Forelimb muscle (tissue), 1 donor: ENCODE results near the gene SLC6A12. TPM values are rescaled to one million over a fixed set of nuclear protein-coding genes. Genes with fewer than 3 reads are reported as not detected.

Experiments
- DNase-seq: peaks from one replicate; pipeline ENCODE4 v3.0.0-alpha.2; 2013; ENCODE audit warnings: low read depth
- polyA plus RNA-seq: library from polyadenylated mRNA; unstranded; fragments of 120-200 nt; gene quantifications from one replicate; pipeline ENCODE4 v1.2.1, GENCODE V29; 2013; ENCODE audit not compliant: insufficient read length

Gene SLC6A12
- polyA plus RNA-seq, 1 donor = 0.90 TPM

DNA sequence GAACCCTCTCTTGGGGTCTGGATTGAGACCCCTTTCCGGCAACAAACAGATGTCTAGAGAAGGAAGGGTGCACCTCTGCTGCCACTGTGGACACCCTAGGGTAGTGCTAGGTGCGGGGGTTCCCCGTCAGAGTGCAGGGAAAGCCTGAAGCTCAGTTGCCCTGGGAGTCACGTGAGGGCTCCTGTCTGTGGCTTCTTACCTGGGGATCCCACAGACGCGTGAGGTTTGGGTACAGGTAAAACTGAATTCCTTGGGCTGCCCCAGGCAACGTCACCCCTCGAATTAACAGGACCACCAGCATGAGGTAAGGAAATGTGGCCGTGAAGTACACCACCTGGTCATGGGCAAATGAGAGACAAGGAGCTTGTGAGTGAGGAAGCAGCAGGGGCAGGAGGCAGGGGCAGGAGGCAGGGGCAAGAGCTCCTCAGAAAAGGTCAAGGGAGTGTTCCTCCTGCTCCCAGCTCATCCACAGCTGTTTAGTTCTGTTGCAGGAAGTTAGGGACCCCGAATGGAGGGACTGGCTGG lies 21.0 kb upstream of the SLC6A12 start:
- no peak for DNase-seq

DNA sequence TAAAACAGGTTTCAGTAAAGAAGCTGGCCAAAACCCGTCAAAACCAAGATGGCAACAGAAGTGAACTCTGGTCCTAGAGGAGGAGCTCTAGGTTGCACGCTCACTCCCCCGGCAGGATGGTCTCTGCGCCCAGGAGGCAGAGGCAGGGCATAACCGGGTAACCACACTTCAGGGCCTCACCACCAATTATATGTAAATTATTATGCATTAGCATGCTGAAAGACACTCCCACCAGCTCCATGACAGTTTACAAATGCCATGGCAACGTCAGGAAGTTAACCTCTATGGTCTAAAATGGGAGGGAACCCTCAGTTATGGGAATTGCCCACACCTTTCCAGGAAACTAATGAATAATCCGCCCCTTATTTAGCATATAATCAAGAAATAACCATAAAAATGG lies 20.1 kb upstream of the SLC6A12 start:
- DNase-seq = no peak

DNA sequence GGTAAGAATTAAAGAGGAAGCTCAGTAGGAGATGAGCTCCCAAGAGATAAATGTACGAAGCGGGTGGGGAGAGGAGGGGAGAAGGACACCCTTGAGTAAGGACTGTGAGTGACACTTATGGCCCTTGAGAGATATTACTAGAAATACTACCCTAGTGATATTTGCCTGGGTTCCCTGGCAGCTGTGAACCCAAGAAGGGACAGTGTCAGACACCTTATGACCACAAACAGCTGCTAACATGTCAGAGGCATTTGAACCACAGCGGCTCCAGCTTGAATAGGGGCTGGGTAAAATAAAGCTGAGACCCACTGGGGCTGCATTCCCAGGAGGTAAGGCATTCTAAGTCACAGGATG lies 19.6 kb upstream of the SLC6A12 start:
- no peak for DNase-seq

DNA sequence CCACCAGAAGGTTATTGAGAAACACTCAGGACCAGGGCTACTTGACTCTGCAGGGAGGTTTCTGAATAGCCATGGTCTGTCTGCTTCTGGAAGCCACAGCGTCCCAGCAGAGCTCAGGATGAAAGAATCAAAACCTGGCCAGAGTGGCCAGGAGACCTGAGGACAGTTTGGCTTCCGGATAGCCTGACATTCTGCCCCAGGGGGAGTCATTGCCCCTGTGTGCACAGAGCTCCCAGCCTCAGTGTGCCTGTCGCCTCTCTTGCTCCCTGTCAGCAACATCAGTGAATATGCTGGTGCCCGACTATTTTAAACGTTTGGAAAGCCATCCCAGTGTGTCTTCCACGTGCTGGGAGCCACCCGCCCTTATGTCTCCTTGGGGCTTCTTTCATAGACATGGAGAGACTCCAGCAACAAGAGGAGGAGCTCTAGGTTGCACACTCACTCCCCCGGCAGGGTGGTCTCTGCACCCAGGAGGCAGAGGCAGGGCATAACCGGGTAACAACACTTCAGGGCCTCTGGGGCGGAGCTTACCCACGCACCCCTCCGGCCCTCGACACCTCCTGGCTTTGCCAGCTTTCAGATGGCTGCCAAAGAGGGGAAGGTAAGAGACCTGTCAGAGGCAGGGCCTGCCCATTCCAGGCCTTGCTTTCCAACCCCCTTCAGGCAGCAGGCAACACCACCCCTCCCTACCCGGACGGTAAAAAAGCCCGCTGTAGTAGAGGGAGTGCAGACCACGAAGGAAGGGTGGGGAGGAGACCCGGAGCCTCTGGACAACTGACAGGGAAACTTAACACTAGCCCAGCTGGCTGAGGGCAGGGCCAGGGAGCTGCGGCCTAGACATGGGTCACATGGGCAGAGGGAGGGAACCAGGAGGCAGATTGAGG lies 19.0 kb upstream of the SLC6A12 start:
- no peak for DNase-seq

DNA sequence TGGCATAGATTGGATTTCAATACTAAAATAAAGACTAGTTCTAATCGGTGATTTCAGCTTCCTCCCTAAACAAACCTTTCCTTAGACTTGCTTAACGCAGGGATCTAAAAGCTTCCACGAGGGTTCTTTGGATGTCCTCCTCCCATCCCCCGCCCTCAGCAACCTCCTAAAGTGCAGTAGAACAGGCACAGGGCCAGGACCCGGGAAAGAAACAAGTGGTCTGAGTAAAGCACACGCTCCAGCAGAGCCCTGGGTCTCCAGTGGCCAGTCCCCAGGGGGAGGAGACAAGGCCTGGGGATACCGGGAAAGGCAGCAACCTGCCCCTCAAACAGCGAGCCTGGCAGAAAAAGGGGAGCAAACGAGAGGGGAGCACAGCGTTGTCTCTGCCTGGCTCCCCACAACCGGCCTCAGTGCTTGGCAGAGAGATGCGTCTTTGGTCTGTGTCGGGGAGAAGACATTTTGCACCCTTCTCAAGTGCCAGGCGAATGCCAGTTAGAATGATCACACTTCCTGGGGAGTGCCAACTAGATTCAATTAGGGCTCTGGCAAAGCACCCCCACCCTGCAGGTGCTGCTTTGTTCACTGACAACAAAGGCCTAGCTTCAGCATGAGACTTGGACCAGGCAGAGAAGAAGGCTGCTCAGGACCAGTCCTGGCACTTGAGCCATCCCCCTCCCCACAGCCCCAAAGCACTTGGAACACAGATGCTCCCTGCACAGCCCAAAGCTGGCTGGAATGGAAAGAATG lies 17.1 kb upstream of the SLC6A12 start:
- no peak for DNase-seq

DNA sequence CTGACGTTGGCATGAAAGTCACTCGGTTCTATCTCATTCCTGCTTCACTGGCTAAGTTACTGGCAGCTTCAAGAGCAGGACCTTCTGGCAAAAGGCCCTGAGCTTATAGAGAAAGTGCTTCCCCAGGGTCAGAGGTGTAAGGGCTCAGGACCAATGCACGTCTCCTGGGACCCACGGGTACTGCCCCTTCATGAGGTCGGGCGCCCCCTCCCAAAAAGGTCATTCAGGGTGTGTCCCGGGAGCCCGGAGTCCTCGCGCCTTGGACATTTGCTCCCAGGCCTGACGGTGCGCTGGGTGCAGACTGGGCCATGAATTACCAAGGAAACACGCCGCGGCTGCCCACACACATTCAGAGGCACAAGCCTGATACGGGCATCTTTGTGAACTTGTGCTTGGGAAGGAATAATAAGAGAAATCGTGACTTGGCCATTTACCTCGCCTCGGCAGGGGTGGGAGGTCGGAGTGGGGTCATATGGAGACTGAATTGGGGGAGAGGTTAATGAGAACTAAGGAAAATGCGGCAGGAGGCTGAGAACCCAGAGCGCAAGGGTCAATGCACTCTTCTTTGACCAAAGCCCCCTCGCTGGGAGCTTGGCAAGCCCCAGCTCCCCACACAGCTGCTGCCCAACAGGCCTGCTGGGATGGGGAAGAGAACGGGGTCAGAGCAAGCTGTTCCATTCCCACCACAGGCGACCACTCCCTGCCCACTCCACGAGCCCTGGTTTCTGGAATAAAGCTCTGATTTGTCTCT lies 15.7 kb upstream of the SLC6A12 start:
- DNase-seq = no peak

DNA sequence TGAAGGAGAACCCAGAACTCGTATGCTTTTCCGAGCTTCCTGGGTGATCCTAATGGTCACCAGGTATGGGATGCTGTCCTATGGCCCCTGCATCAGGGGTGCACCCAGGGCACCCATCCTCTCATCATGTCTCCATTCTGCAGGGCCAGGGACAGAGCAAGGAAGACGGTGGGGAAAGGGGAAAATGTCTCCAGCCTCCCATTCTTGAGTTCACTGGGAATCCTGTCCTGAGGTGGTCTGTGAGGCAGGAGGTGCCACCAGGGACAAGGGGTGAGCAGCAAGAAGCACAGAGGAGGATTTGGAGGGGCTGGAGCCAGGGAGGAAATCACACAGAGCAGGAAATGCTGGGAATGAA lies 14.9 kb upstream of the SLC6A12 start:
- no peak for DNase-seq

DNA sequence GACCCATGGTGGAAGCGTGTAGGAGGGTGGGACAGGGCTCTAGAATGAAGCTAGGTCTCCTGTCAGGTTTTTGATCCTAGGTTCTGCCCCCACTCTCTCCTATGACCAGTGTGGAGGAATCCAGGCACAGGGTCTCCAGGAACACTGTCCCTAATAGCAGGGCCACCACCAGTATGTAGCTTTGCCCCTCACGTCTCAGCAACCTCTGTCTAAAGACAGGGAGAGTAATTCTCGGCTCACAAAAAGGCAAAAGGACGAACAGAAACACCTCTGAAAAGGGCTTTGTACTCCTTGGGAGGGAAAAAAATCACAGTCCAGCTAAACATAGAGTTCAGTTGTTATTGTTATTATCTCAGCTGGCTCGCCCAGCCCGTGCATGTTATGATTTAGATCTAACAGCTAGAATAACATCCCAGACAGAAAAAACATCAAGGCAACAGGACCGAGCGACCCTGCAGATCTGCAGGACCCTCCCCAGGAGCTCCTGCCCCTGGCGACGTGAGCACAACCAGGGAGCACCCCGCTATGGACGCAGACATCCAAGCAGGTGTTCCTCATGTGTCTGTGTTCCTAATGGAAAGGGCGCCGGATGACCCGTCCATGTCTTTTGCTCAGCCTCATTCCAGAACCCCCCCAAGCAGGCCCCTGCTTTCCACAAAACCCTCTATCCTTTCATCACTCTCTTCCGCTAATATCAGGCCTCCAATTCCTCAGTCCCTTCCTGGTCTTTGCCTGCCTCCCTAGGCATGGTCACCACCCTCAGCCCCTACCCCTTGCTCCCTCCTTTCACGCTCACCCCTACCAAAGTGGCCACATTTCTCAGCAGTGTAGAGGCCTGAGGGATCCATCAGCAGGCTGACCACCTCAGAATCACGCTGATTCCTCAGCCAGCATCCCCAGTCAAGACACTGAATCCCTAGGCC lies 14.2 kb upstream of the SLC6A12 start:
- no peak for DNase-seq

DNA sequence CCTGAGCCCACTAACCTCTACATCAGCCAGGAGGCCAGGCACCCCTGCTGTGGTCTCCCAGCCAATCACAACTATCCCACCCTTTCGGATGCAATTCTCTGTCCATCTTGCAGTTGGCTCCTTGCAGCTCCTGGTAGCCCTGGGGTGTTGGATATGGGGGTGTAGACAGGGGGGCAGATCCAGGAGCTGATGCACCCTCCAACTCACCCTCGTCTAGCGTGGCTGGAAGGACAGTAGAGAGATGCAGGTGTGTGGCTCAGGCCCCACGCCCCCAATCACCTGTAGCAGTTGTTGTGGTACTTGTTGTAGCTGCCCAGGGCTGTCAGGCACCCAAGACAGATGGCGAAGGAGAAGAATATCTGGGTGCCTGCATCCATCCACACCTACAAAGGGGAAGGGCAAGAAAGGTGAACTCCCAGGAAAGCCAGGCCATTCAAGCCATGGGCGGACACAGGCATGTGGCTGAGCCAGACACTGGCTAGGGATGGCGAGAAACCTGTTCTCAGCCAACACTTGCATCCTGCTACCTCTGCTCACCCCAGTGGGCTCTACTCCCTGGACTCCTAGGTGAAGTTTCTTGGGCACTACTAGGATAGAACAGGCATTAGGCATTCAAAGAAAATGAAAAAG lies 13.4 kb upstream of the SLC6A12 start:
- no peak for DNase-seq

DNA sequence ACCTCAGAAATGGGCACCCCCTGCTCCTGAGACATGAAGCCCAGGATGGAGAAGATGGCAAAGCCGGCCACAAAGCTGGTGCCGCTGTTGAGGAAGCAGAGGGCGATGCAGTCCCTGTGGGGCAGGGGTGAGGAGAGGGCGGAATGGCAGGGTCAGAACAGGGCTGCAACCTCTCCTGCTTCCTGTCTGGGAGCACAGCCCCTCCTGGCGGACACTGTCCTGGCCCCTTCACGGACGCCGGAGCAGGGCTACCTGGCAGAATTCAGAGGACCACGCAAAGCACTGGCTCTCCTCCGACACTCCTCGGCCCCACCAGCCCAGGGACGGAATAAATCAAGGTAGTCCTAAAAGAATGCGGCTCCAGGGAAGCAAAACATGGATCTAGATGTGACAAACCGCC lies 12.4 kb upstream of the SLC6A12 start:
- DNase-seq = no peak

DNA sequence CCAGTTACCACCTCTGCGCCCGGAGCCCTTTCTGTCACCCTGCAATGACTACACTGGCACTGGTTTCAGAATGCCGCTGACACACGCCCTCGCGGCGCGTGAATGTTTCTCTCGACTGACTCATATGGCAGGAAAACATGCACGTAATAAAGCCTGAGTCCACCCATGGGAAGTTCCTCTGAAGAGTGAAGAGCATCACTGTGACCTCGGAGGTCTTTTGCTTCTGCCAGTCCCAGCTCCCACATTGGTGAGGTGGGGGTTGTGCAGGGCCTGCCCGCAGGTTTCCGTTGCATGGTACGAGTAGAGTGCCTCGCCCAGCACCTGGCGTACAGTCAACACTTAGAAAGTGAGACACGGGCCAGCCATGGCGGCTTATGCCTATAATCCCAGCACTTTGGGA lies 11.1 kb upstream of the SLC6A12 start:
- DNase-seq = no peak

DNA sequence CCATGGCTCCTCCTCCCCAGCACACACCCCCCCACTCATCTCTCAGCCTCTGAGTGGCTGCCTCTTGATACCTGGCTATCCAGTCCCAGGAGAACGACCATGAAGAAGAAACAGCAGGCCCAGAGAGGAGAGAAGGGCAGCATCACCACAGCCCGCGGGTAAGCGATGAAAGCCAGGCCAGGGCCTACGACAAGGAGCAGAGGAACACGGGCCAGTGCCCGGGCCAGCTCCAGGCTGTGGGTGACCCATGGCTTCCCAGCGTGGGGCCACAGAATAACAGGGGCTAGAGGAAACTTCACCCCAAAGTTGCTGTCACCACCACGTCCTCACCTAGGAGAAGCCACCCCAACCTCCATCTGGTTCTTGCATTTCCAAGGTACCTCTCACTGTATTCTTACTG lies 10.4 kb upstream of the SLC6A12 start:
- DNase-seq = no peak

DNA sequence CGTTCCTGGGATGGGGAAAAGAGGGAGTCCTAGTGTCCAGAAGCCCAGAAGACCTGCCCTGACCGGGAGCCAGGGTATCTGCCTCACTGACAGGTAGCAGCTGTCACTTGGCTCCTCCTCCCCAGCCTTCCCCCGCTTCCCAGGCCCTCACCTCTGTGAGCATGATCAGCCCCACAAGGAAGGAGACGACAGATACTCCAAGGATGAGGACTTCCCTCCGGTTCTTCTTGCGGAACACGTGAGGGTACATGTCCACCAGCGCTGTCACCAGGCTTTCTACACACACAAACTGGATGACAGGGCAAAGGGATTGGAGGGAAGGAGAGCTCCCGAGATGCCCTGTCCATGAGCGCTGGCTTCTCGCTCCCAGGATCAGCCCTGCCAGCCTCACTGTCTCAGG lies 9.9 kb upstream of the SLC6A12 start:
- no peak for DNase-seq

DNA sequence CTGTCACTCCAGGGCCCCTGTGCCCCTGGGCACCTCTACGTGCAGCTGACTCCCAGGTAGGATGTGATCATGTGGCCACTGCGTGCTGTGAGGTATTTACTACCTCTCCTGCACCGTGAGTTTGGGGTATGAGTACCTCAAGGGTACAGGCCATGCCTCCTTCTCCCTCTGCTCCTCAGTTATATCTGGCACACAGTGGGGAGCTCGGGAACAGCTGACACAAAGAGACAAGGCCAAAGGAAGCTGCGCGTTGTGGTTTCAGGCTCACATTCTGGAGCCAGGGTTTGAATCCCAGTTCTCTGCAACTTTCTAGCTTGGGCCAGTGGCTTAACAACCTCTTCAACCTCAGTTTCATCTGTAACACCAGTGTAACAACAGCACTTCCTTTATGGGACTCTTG lies 7.8 kb upstream of the SLC6A12 start:
- DNase-seq = no peak

DNA sequence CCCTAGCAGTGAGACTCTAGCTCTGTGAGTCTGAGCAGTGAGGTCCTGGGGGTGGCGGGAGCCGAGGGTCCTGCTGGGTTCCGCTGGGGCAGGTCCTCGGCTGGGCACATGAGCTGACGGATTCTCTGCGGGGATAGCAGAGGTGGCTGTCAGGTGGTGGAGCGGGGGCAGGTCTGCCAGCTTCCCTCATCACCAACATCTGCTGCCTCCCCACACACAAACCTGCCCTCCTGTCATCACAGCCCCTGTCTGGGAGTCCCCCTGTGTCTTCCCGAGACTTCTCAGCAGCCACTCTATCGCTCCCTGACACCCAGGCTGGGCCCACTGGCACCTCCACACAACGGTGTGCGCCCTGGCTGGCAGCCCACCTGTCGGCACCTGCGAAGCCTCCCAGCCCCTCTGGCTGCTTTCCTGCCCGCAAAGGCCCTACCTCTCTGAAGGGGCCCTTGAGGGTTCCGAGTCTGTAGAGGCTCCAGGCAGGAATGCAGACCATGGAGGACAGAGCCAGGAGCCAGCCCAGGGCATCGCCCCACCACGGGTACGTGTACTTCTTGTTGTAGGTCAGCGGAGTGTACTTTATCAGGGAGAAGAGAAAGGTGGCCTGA lies 7.1 kb upstream of the SLC6A12 start:
- no peak for DNase-seq

DNA sequence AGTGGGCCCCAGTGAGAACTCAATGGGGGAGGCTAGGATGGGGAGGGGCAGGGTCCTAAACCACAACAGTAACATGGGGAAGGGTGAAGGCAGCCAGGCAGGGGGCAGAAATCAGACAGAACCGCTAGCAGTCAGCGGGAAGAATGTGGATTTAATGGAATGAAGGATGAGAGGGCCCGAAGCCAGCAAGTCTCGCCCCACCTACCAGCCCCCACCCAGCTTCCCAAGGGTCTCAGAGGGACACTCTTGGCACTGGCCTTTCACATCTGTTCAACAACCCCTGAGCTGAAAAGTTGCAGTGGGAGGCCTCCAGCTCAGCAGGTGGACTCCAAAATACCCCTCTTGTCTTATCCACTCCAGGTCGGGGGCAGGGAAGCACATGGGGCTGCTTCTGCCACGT lies 6.5 kb upstream of the SLC6A12 start:
- no peak for DNase-seq

DNA sequence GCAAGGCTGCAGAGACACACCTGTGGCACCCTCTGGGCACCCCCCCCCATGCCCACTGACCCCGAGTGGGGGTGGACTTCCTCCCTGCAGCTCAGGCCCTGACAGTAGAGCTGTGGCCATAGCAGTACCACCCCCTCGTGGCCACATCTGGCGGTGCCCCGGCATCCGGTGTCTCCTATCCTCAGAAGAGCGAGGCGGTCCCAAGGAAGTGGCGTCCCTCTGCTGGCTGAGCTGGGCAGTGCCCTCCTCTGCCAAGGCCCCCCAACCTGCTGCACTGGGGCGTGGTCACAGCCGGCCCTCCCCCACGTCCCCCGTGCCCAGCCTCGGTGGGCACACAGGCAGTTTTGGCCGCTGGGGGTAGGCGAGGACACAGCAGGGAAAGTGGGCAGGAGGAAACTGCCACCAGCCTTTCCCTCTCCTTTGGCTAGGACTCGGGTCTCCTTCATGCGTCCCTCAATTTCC lies 6.0 kb upstream of the SLC6A12 start:
- no peak for DNase-seq

DNA sequence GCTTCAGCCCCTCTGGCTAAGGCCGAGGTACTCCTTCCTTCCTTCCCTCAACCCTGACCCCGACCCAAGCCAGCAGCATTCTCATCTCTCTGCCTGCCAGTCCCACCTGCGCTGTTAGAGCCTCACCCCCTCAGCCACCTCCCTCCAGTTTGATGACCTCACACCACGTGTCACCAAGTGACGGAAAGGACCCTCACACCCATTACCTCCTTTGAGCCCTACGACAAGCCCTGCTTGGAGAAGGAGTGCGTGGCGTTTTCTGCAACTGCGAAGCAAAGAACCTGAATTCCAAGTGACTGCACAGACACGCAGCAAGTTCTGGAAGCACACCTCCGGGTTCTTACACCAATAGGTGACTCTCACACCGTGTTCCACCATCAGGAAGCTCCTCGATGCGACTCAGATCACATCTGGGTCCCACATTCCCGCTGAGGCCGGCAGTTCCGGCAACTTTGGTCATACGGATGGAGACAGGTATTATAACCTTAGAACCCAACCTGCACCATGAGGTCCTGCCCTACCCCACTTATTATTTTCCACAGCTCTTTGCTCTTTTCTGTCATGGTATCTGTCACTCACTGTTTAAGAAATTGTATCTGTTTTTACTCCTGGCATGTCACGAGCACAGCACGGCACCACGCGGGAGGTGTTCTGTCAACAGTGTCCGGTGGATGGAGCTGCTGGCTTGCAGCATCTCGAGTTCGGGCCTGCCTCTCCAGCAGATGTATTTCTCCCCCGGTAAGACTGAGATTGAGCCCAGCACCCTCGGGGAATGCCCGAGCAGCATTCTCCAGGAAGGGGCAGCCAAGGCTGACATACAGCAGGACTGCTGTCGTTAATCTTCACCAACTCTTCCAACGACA lies 5.0 kb upstream of the SLC6A12 start:
- no peak for DNase-seq

DNA sequence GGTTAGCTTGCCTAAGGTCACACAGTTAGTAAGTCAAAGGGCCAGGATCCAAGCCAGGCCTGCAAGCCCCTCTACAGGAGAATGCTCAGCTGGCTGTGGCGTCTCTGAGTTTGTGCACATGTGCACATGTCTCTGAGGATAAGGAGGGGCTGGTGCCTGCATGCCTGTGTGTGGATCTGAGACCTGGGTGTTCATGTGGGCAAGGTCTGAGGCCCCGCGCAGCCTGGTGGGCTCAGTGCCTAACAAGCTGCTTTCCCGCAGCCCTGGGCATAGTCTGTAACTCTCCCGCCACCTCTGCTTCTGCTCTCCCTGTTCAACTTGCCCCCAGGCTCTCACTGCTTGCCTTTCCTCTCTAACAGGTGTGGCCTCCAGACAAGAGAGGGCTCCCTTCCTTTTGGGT lies 4.3 kb upstream of the SLC6A12 start:
- no peak for DNase-seq
